GM19463 (cell line): Measurements from ENCODE around the gene ACSBG1.
"Not testable (repeated sequence)": the region's sequence is repeated elsewhere in the genome, so short reads cannot be mapped to it uniquely, and the experiment has no call there.

Experiments
- ATAC-seq: cut with Tn5 transposase; IDR thresholded peaks from one replicate; pipeline ENCODE4 v1.9.1; 2021; ENCODE audit warnings: mild to moderate bottlenecking, moderate library complexity; ENCODE audit not compliant: unreplicated experiment

ACSBG1 gene

GRCh38 chr15:78251136-78251535 lies 16.8 kb upstream of the ACSBG1 start:
- ATAC-seq, result no peak

- no peak for ATAC-seq
Measured at GRCh38 chr15:78249131-78249530, 14.8 kb upstream of the ACSBG1 start.

GRCh38 chr15:78247911-78248310 lies 13.5 kb upstream of the ACSBG1 start:
- no peak for ATAC-seq

GRCh38 chr15:78245976-78246620 lies 11.7 kb upstream of the ACSBG1 start:
- not testable (repeated sequence) for ATAC-seq

GRCh38 chr15:78245392-78245791 lies 11.0 kb upstream of the ACSBG1 start:
- ATAC-seq, result not testable (repeated sequence)

GRCh38 chr15:78244893-78245292 lies 10.5 kb upstream of the ACSBG1 start:
- no peak for ATAC-seq

GRCh38 chr15:78244101-78244500 lies 9.7 kb upstream of the ACSBG1 start:
- no peak for ATAC-seq

GRCh38 chr15:78243491-78243941 lies 9.2 kb upstream of the ACSBG1 start:
- no peak for ATAC-seq

GRCh38 chr15:78243058-78243457 lies 8.7 kb upstream of the ACSBG1 start:
- ATAC-seq, result no peak

- ATAC-seq, result no peak
Measured at GRCh38 chr15:78242128-78242527, 7.8 kb upstream of the ACSBG1 start.

GRCh38 chr15:78241017-78241416 lies 6.7 kb upstream of the ACSBG1 start:
- peak; percentile 56 for ATAC-seq

GRCh38 chr15:78239811-78240210 lies 5.4 kb upstream of the ACSBG1 start:
- no peak for ATAC-seq

GRCh38 chr15:78237146-78237545 lies 2.8 kb upstream of the ACSBG1 start:
- no peak for ATAC-seq

GRCh38 chr15:78236491-78236890 lies 2.1 kb upstream of the ACSBG1 start:
- no peak for ATAC-seq

GRCh38 chr15:78233496-78233895 lies 869 bp downstream of the ACSBG1 start:
- ATAC-seq, result no peak

GRCh38 chr15:78232951-78233350 lies 1.4 kb downstream of the ACSBG1 start:
- no peak for ATAC-seq

- no peak for ATAC-seq
Measured at GRCh38 chr15:78229431-78230406, 4.6 kb downstream of the ACSBG1 start.

- no peak for ATAC-seq
Measured at GRCh38 chr15:78228356-78228996, 5.9 kb downstream of the ACSBG1 start.

GRCh38 chr15:78225783-78226541 lies 8.4 kb downstream of the ACSBG1 start:
- ATAC-seq, result peak; percentile 74

- ATAC-seq, result no peak
Measured at GRCh38 chr15:78224023-78224411, 10.3 kb downstream of the ACSBG1 start.
